IPS DF 6.9 (cell line): Measurements from ENCODE around the gene GAST.
"Not testable (repeated sequence)": the region's sequence is repeated elsewhere in the genome, so short reads cannot be mapped to it uniquely, and the experiment has no call there.

ENCODE experiments used
- DNase-seq: peaks from one replicate; pipeline ENCODE4 v3.0.0-alpha.2; 2013; ENCODE audit warnings: low read depth, low spot score
- H3K27ac ChIP-seq: one replicate; pipeline ENCODE4 v1.5.1; 2013; ENCODE audit warnings: low read length, control low read depth
- H3K27me3 ChIP-seq: 2 replicates; pipeline ENCODE4 v1.6.1; 2013; ENCODE audit warnings: mild to moderate bottlenecking, low read length; ENCODE audit not compliant: control insufficient read depth, insufficient read depth
- H3K36me3 ChIP-seq: 2 replicates; pipeline ENCODE4 v1.6.1; 2013; ENCODE audit warnings: low read length; ENCODE audit not compliant: control insufficient read depth, insufficient read depth
- H3K4me1 ChIP-seq: 2 replicates; pipeline ENCODE4 v1.6.1; 2013; ENCODE audit warnings: low read length; ENCODE audit not compliant: control insufficient read depth, insufficient read depth
- H3K4me3 ChIP-seq: 2 replicates; pipeline ENCODE4 v1.5.1; 2013; ENCODE audit warnings: mild to moderate bottlenecking, low read length
- H3K9me3 ChIP-seq: 2 replicates; pipeline ENCODE4 v1.6.1; 2013; ENCODE audit warnings: low read length, inconsistent platforms; ENCODE audit not compliant: control insufficient read depth, insufficient read depth
- WGBS: extraction: QIAGEN DNeasy Blood & Tissue Kit; methylation state at CpG from one replicate; pipeline ENCODE4 v1.1.7; 2013; ENCODE audit warnings: mixed read lengths, missing lambda C conversion rate; ENCODE audit not compliant: insufficient read length, insufficient coverage; 5-methylcytosine and 5-hydroxymethylcytosine counted together

The GAST gene

GRCh38 chr17:41684035-41684434 is 28.1 kb upstream of the GAST start:
- no peaks in the 10 kb centered on the region for H3K27me3 ChIP-seq
- no peak overlapping the region for H3K4me3 ChIP-seq
- 0 out of 2 replicates have a peak, but pooled peaks cover 1% of the 10 kb centered on the region for H3K4me1 ChIP-seq
- DNase-seq, result no peak
- no peak overlapping the region for H3K27ac ChIP-seq
- H3K36me3 ChIP-seq, result no peaks in the 10 kb centered on the region
- no CpG with 5 or more reads among the region's 4 CpGs for WGBS
- no peaks in the 10 kb centered on the region for H3K9me3 ChIP-seq

- H3K27me3 ChIP-seq, H3K27ac ChIP-seq, H3K36me3 ChIP-seq, H3K4me1 ChIP-seq, DNase-seq, H3K9me3 ChIP-seq, H3K4me3 ChIP-seq: not testable (repeated sequence)
- no CpG with 5 or more reads among the region's 13 CpGs for WGBS
These were observed 26.4 kb upstream of the GAST start for GRCh38 chr17:41685753-41686152.

- no peak for DNase-seq
- peaks cover 13% of the 10 kb centered on the region for H3K36me3 ChIP-seq
- no peaks in the 10 kb centered on the region for H3K9me3 ChIP-seq
- H3K27ac ChIP-seq, result no peak overlapping the region
- H3K4me1 ChIP-seq, result 0 out of 2 replicates have a peak, but pooled peaks cover 1% of the 10 kb centered on the region
- H3K4me3 ChIP-seq, result no peak overlapping the region
- no peaks in the 10 kb centered on the region for H3K27me3 ChIP-seq
- WGBS, result no CpG with 5 or more reads among the region's 4 CpGs
These were observed 25.9 kb upstream of the GAST start for GRCh38 chr17:41686281-41686680.

GRCh38 chr17:41687828-41688640 is 24.1 kb upstream of the GAST start:
- WGBS, result no CpG with 5 or more reads among the region's 23 CpGs
- no peaks in the 10 kb centered on the region for H3K27me3 ChIP-seq
- H3K36me3 ChIP-seq, result peaks cover 28% of the 10 kb centered on the region
- H3K27ac ChIP-seq, result no peak overlapping the region
- 0 out of 2 replicates have a peak, but pooled peaks cover 1% of the 10 kb centered on the region for H3K4me1 ChIP-seq
- H3K9me3 ChIP-seq, result no peaks in the 10 kb centered on the region
- H3K4me3 ChIP-seq, result peak overlapping the region; percentile 61; the same call in 1 of the 2 replicates
- DNase-seq, result no peak

- DNase-seq, result peak; percentile 100
- Histone ChIP-seq H3K27me3 (no peaks in the 10 kb centered on the region), H3K4me3 (peak within 1 kb of the TSS; percentile 76), H3K4me1 (no peaks in the 10 kb centered on the region), H3K9me3 (no peaks in the 10 kb centered on the region), H3K36me3 (peaks cover 29% of the 10 kb centered on the region), H3K27ac (no peak within 1 kb of the TSS)
- no CpG with 5 or more reads among the region's 81 CpGs for WGBS
These were observed 23.3 kb upstream of the GAST start, which contains the start of gene EIF1 for GRCh38 chr17:41688641-41689496. Gene EIF1, plus strand, starts transcription at chr17:41688885. Its CDS starts 154 bp downstream, at chr17:41689039.

GRCh38 chr17:41689497-41690299 is 22.4 kb upstream of the GAST start:
- H3K27ac ChIP-seq, result no peak overlapping the region
- WGBS, result no CpG with 5 or more reads among the region's 27 CpGs
- H3K9me3 ChIP-seq, result no peaks in the 10 kb centered on the region
- H3K4me3 ChIP-seq, result peak overlapping the region; percentile 76
- H3K4me1 ChIP-seq, result no peaks in the 10 kb centered on the region
- no peak for DNase-seq
- H3K36me3 ChIP-seq, result peaks cover 29% of the 10 kb centered on the region
- no peaks in the 10 kb centered on the region for H3K27me3 ChIP-seq

GRCh38 chr17:41690497-41690896 is 21.6 kb upstream of the GAST start:
- no peaks in the 10 kb centered on the region for H3K4me1 ChIP-seq
- H3K36me3 ChIP-seq, result peaks cover 31% of the 10 kb centered on the region
- H3K27ac ChIP-seq, result no peak overlapping the region
- H3K9me3 ChIP-seq, result no peaks in the 10 kb centered on the region
- no peaks in the 10 kb centered on the region for H3K27me3 ChIP-seq
- H3K4me3 ChIP-seq, result no peak overlapping the region
- no peak for DNase-seq
- WGBS, result no CpG with 5 or more reads among the region's 2 CpGs

- H3K4me1 ChIP-seq, result no peaks in the 10 kb centered on the region
- H3K27ac ChIP-seq, result no peak overlapping the region
- H3K27me3 ChIP-seq, result no peaks in the 10 kb centered on the region
- no peak for DNase-seq
- no peak overlapping the region for H3K4me3 ChIP-seq
- H3K36me3 ChIP-seq, result peaks cover 31% of the 10 kb centered on the region
- H3K9me3 ChIP-seq, result no peaks in the 10 kb centered on the region
- no CpG with 5 or more reads among the region's 10 CpGs for WGBS
These were observed 20.9 kb upstream of the GAST start for GRCh38 chr17:41691031-41691777.

GRCh38 chr17:41692722-41693521 is 19.2 kb upstream of the GAST start:
- no peak overlapping the region for H3K27ac ChIP-seq
- no peaks in the 10 kb centered on the region for H3K27me3 ChIP-seq
- no peak overlapping the region for H3K4me3 ChIP-seq
- DNase-seq, result no peak
- H3K9me3 ChIP-seq, result no peaks in the 10 kb centered on the region; the same call in 1 of the 2 replicates
- no peaks in the 10 kb centered on the region for H3K4me1 ChIP-seq
- no CpG with 5 or more reads among the region's 11 CpGs for WGBS
- peaks cover 31% of the 10 kb centered on the region for H3K36me3 ChIP-seq
